ENCODE results near the gene POLL.

- TF ChIP-seq, protein P1, sequence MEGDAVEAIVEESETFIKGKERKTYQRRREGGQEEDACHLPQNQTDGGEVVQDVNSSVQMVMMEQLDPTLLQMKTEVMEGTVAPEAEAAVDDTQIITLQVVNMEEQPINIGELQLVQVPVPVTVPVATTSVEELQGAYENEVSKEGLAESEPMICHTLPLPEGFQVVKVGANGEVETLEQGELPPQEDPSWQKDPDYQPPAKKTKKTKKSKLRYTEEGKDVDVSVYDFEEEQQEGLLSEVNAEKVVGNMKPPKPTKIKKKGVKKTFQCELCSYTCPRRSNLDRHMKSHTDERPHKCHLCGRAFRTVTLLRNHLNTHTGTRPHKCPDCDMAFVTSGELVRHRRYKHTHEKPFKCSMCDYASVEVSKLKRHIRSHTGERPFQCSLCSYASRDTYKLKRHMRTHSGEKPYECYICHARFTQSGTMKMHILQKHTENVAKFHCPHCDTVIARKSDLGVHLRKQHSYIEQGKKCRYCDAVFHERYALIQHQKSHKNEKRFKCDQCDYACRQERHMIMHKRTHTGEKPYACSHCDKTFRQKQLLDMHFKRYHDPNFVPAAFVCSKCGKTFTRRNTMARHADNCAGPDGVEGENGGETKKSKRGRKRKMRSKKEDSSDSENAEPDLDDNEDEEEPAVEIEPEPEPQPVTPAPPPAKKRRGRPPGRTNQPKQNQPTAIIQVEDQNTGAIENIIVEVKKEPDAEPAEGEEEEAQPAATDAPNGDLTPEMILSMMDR (IDR thresholded peaks at IDR 0.05) = no peak
- no peak for TF ChIP-seq POLR2A (IDR thresholded peaks at IDR 0.05)
Observed at GRCh38 chr10:101577121-101577871, 10.8 kb downstream of the POLL start.

Measured in testis (tissue), 2 donors.